HG03097 (cell line): Measurements from ENCODE around the gene MYO18A.
"Not testable (repeated sequence)": the region's sequence is repeated elsewhere in the genome, so short reads cannot be mapped to it uniquely, and the experiment has no call there.

Experiments used
- ATAC-seq: cut with Tn5 transposase; IDR thresholded peaks from one replicate; pipeline ENCODE4 v1.9.1; 2021; ENCODE audit not compliant: unreplicated experiment, low FRiP score

MYO18A gene

GRCh38 chr17:29196769-29197515 lies 16.7 kb upstream of the MYO18A start:
- ATAC-seq, result no peak

GRCh38 chr17:29195465-29196081 lies 15.4 kb upstream of the MYO18A start:
- no peak for ATAC-seq

GRCh38 chr17:29194669-29195068 lies 14.5 kb upstream of the MYO18A start:
- no peak for ATAC-seq

- ATAC-seq, result no peak
Measured at GRCh38 chr17:29193146-29193545, 12.9 kb upstream of the MYO18A start.

GRCh38 chr17:29190592-29191207 lies 10.5 kb upstream of the MYO18A start:
- ATAC-seq, result no peak

GRCh38 chr17:29190039-29190438 lies 9.8 kb upstream of the MYO18A start:
- ATAC-seq, result no peak

- no peak for ATAC-seq
Measured at GRCh38 chr17:29189355-29189754, 9.2 kb upstream of the MYO18A start.

GRCh38 chr17:29181226-29181625 lies 1.0 kb upstream of the MYO18A start:
- ATAC-seq, result no peak

GRCh38 chr17:29180788-29181160 lies 576 bp upstream of the MYO18A start:
- no peak for ATAC-seq

GRCh38 chr17:29179232-29180033 lies 765 bp downstream of the MYO18A start:
- no peak for ATAC-seq

GRCh38 chr17:29178750-29179231 lies 1.4 kb downstream of the MYO18A start:
- ATAC-seq, result no peak

GRCh38 chr17:29177871-29178749 lies 2.1 kb downstream of the MYO18A start:
- ATAC-seq, result no peak

- ATAC-seq, result no peak
Measured at GRCh38 chr17:29177541-29177870, 2.7 kb downstream of the MYO18A start.

GRCh38 chr17:29176558-29177351 lies 3.4 kb downstream of the MYO18A start:
- ATAC-seq, result peak; percentile 52

GRCh38 chr17:29175349-29175748 lies 4.8 kb downstream of the MYO18A start:
- ATAC-seq, result no peak

- ATAC-seq, result no peak
Measured at GRCh38 chr17:29172589-29172988, 7.6 kb downstream of the MYO18A start.

- ATAC-seq, result no peak
Measured at GRCh38 chr17:29170682-29171081, 9.5 kb downstream of the MYO18A start.

- no peak for ATAC-seq
Measured at GRCh38 chr17:29169806-29170591, 10.2 kb downstream of the MYO18A start.

- not testable (repeated sequence) for ATAC-seq
Measured at GRCh38 chr17:29168759-29169126, 11.5 kb downstream of the MYO18A start.
